Prostate gland (tissue), 2 donors: ENCODE measurements around the gene CDHR2. TPM values are rescaled to one million over a fixed set of nuclear protein-coding genes. Genes with fewer than 3 reads are reported as not detected.

Experiments
- DNase-seq: peaks from one replicate; pipeline ENCODE4 v3.0.0-alpha.2; 2019; ENCODE audit warnings: low spot score
- H3K27ac ChIP-seq, 2 donors: fragments of 200-600 bp; sonication (generic); 2 replicates each; pipeline ENCODE4 v1.5.1; 2017 to 2019
- H3K27me3 ChIP-seq: fragments of 200-600 bp; sonication (generic); replicated peaks from 2 replicates; pipeline ENCODE4 v1.5.1; 2019; ENCODE audit not compliant: insufficient read depth
- H3K36me3 ChIP-seq, 2 donors: fragments of 200-600 bp; sonication (generic); 1 replicate in 1 of 2; 2 replicates in 1 of 2; pipeline versions ENCODE4 v1.5.1 to v1.8.1; 2017 to 2019
- H3K4me1 ChIP-seq: fragments of 200-600 bp; sonication (generic); replicated peaks from 2 replicates; pipeline ENCODE4 v1.5.1; 2019
- H3K4me3 ChIP-seq, 2 donors: fragments of 200-600 bp; sonication (generic); 2 replicates each; pipeline ENCODE4 v1.5.1; 2017 to 2019
- H3K9me3 ChIP-seq: fragments of 200-600 bp; sonication (generic); 2 replicates; pipeline ENCODE4 v1.5.1; 2017
- CTCF ChIP-seq, 4 experiments: fragments of 200-600 bp in 2 of 4; fragments of 450-650 bp in 2 of 4; sonication (generic) in 2 of 4; IDR thresholded peaks; 1 replicate in 3 of 4; 2 replicates in 1 of 4; pipeline ENCODE4 v1.5.1; 2016 to 2019; ENCODE audit warnings: antibody characterized with exemption in 4 of 4, mild to moderate bottlenecking in 2 of 4, moderate library complexity in 2 of 4
- POLR2A ChIP-seq: fragments of 450-650 bp; IDR thresholded peaks from one replicate; pipeline ENCODE4 v1.6.1; 2016; ENCODE audit warnings: antibody characterized with exemption, mild to moderate bottlenecking
- POLR2AphosphoS5 ChIP-seq: sonication (generic); formaldehyde crosslinking; IDR thresholded peaks from one replicate; pipeline ENCODE4 v1.6.1; 2017; ENCODE audit warnings: antibody characterized with exemption
- WGBS: methylation state at CpG from one replicate; pipeline ENCODE4 v1.1.5; 2018; 5-methylcytosine and 5-hydroxymethylcytosine counted together
- intact Hi-C: fragments of 100-400 bp; cut with DNase I; formaldehyde crosslinking; loops from one replicate; pipeline ENCODE4 v1.14.2; 2022
- total RNA-seq, 2 donors: library from RNA; depleted of rRNA; stranded (reverse); fragments of >200 nt; gene quantifications; one replicate each; pipeline ENCODE4 v1.1.0, GENCODE V29; 2016

CDHR2 gene
- total RNA-seq, 2 donors from 2014 or later: 1.1 TPM; not detected in 1

GRCh38 chr5:176536132-176536901, 12.8 kb upstream of the CDHR2 start:
- under 1% methylated on average over 43 of the region's 43 CpGs for WGBS
- H3K4me1 ChIP-seq: peaks cover 14% of the 10 kb centered on the region
- peak overlapping the region; percentile 98 for H3K27ac ChIP-seq
- peaks cover 0 to 4% of the 10 kb centered on the region in 2 donors for H3K36me3 ChIP-seq
- peak; percentile 61 for DNase-seq
- no peaks in the 10 kb centered on the region for H3K9me3 ChIP-seq
- TF ChIP-seq CTCF (IDR thresholded peaks at IDR 0.05): peak in 1 of 4 experiments; percentile 18
- TF ChIP-seq POLR2AphosphoS5: peak; percentile 50
- peak; percentile 40 for TF ChIP-seq POLR2A
- no peaks in the 10 kb centered on the region for H3K27me3 ChIP-seq
- intact Hi-C loops: loop anchor here (2.0 to 5.0 kb wide), 2 partner anchors 88 to 119 kb away; partner anchors contain the start of genes CLTB and FAF2
- peak overlapping the region; percentile 92 to 95 for H3K4me3 ChIP-seq

- intact Hi-C loops: loop anchor here (2.0 to 5.0 kb wide), 2 partner anchors 88 to 120 kb away; partner anchors contain the start of genes CLTB and FAF2
- TF ChIP-seq CTCF (IDR thresholded peaks at IDR 0.05): no peak
- TF ChIP-seq POLR2AphosphoS5: peak; percentile 66
- TF ChIP-seq POLR2A: peak; percentile 88
- peak; percentile 97 for DNase-seq
- Histone ChIP-seq H3K4me1 (peaks cover 14% of the 10 kb centered on the region), H3K9me3 (no peaks in the 10 kb centered on the region), H3K27me3 (no peaks in the 10 kb centered on the region), H3K36me3 (no peaks in the 10 kb centered on the region), H3K4me3 (peak within 1 kb of the TSS; percentile 92 to 95), H3K27ac (peak within 1 kb of the TSS; percentile 98)
- WGBS: under 1% methylated on average over 41 of the region's 63 CpGs
Observed at GRCh38 chr5:176536902-176537553, 12.1 kb upstream of the CDHR2 start, which contains the start of gene RNF44. TSS of gene RNF44 (minus strand) at chr5:176537402. CDS start at chr5:176532472, 4,930 bp downstream.

- Histone ChIP-seq H3K9me3 (no peaks in the 10 kb centered on the region), H3K4me1 (peaks cover 14% of the 10 kb centered on the region), H3K27ac (peak overlapping the region; percentile 98), H3K36me3 (no peaks in the 10 kb centered on the region), H3K4me3 (peak overlapping the region; percentile 92 to 95), H3K27me3 (no peaks in the 10 kb centered on the region)
- peak; percentile 100 for DNase-seq
- intact Hi-C loops: loop anchor here (2.0 to 5.0 kb wide), 2 partner anchors 89 to 120 kb away; partner anchors contain the start of genes CLTB and FAF2
- under 1% methylated on average over 43 of the region's 43 CpGs for WGBS
- TF ChIP-seq POLR2AphosphoS5: peak; percentile 93
- TF ChIP-seq POLR2A: peak; percentile 89
- TF ChIP-seq CTCF (IDR thresholded peaks at IDR 0.05): peak in 1 of 4 experiments; percentile 15
Observed at GRCh38 chr5:176537554-176538229, 11.4 kb upstream of the CDHR2 start.

GRCh38 chr5:176538230-176538988, 10.7 kb upstream of the CDHR2 start:
- H3K4me3 ChIP-seq: peak overlapping the region in 1 of 2 donors; percentile 95
- H3K36me3 ChIP-seq: no peaks in the 10 kb centered on the region
- peaks cover 14% of the 10 kb centered on the region for H3K4me1 ChIP-seq
- DNase-seq: no peak
- no peaks in the 10 kb centered on the region for H3K9me3 ChIP-seq
- TF ChIP-seq POLR2A (no peak), CTCF (IDR thresholded peaks at IDR 0.05) (no peak), POLR2AphosphoS5 (no peak)
- 23% methylated on average over 13 of the region's 13 CpGs for WGBS
- H3K27me3 ChIP-seq: no peaks in the 10 kb centered on the region
- H3K27ac ChIP-seq: peak overlapping the region; percentile 98
- intact Hi-C loops: loop anchor here (5.0 kb wide), 1 partner anchor 121 kb away; the partner anchor contains the start of gene CLTB
